ENCODE results near the gene BRD3. TPM values are rescaled to one million over a fixed set of nuclear protein-coding genes. Genes with fewer than 3 reads are reported as not detected.

BRD3 gene
- total RNA-seq, 1 experiment from 2014 or later, result 2.2 TPM

- peak; percentile 21 for DNase-seq (ENCODE audit: low read depth)
These were observed 644 bp downstream of the BRD3 start for GRCh38 chr9:134066913-134067851.

- no peak for DNase-seq (ENCODE audit: low read depth)
These were observed 1.3 kb downstream of the BRD3 start for GRCh38 chr9:134066526-134066912.

- peak; percentile 62 for DNase-seq (ENCODE audit: low read depth)
These were observed 2.0 kb downstream of the BRD3 start for GRCh38 chr9:134065612-134066419.

DNA sequence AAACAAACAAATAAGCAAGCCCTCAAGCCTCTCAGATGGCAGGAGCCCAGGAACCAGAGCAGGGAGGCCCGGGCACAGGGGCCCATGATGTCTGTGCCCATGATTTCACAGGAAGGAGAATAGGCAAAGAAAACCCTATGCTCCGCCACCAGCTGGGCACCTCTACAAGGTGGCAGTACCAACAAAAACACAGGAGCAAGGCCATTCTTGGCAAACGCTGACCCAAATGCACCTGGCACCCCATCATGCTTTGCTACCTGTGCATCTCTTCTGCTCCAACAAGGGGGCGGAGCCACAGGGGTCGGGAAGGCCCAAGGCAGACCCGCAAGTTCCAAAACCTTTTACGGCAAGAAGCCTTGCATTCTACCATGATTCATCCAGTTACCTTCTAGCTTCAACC lies 3.1 kb downstream of the BRD3 start:
- DNase-seq (ENCODE audit: low read depth), result no peak

GRCh38 chr9:134063571-134064450 lies 4.0 kb downstream of the BRD3 start:
- no peak for DNase-seq (ENCODE audit: low read depth)

GRCh38 chr9:134063088-134063570 lies 4.7 kb downstream of the BRD3 start:
- no peak for DNase-seq (ENCODE audit: low read depth)

DNA sequence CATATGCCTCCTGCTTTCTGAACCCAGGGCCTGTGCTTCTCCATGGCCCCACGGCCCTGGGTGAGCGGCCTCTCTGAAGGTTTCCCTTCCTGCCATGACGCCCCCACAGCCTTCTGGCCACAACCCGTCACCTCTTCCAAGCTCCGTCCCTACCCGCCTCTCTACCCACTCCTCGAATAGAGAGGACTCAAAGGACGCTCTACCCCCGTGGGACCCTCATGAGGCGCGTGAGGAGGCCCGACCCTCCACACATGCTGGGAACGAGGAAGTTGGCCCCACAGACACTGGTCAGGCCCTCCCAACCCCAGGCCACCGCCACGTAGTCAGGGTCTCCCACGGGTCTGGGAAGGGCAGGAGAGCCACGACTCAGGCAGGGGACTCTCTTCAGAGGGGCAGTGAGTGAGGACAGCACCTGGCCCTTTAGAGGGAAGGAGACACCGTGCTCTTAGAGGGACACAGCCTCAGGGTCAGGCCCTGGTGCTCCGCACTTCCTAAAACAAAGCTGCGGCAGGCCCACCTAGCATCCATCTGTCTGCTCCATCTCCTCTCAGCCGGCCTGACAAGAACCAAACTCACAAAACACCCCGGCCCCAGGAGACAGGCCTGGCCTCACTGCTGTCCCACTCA lies 5.3 kb downstream of the BRD3 start:
- DNase-seq (ENCODE audit: low read depth), result no peak

DNA sequence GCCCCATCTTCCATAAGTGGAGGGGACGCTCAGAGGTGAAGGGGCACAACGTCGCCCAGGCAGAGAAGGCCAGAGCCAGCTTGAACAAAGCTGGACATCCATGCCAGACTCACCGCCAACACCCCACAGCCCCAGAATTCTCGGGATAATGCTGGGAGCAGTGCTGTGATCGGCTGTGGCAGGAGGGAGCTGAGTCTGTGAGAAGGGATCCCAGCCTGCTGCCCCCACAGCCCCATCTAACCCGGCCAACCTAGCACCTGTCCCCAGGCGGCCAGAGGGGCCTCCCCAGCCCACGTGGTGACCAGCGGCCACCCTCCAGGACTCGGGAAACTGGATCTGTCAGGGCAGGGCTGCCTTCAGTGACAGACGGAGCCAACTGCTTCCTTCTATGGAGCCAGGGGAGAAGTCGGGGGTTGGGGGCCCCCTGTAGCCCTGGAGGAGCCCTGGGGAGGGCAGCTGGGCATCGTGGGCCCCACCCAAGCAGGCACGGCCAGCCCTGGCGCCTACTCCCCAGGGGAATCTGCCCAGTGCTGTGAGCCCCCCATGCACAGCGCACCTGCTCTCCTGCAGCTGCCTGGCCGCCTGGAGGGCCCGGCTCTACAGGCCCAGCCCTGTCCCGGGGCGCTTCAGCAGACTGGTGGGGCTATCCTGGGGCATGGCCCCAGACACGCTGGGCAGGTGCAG lies 6.0 kb downstream of the BRD3 start:
- no peak for DNase-seq (ENCODE audit: low read depth)

DNA sequence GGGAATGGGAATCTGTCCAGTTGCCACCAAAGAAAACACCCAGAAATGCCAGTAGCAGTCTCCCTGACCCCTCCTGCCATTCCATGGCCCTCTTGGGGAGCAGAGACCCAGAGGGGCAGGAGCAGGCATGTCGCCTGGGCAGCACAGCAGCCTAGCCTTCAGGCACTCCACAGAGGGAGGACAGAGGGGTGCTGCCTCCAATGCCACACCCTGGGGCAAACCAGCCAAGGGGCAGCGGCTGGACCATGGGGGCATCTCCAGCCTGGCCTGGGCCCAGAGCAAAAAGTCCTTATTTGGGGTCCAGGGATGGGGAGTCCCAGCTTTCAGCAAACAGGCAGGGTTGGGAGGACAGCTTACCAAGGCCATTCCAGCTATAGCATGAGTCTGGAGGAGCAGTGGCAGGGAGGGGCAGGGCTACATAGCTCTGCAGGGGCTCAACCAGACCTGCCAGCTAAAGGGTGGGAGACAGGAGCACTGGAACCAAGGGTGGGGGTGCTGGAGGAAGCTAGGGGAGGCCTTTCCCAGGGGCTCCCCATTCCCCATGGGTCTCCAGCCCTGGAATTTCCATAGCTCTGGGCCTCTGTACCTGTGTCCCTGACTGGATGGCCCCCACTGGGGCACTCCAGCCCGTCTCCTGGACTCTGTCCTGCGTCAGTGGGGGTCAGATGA lies 6.7 kb downstream of the BRD3 start:
- no peak for DNase-seq (ENCODE audit: low read depth)

DNA sequence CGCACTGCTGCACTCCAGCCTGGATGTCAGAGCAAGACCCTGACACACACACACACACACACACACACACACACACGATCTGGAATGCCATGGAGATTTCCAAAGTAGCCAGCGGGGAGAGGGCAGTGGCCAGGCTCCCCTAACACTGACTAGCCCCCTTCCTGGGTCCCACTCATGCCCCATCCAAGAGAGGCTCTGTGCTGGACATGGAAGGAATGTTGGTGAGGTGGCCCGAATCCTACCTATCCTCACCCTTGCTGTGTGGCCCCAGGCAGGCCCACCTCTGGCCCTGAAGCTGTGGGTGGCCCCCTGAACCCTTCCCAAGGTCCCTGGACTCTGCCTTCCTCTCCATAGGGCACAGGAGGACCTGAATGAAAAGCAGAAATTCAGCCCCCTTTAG lies 7.3 kb downstream of the BRD3 start:
- DNase-seq (ENCODE audit: low read depth), result no peak

DNA sequence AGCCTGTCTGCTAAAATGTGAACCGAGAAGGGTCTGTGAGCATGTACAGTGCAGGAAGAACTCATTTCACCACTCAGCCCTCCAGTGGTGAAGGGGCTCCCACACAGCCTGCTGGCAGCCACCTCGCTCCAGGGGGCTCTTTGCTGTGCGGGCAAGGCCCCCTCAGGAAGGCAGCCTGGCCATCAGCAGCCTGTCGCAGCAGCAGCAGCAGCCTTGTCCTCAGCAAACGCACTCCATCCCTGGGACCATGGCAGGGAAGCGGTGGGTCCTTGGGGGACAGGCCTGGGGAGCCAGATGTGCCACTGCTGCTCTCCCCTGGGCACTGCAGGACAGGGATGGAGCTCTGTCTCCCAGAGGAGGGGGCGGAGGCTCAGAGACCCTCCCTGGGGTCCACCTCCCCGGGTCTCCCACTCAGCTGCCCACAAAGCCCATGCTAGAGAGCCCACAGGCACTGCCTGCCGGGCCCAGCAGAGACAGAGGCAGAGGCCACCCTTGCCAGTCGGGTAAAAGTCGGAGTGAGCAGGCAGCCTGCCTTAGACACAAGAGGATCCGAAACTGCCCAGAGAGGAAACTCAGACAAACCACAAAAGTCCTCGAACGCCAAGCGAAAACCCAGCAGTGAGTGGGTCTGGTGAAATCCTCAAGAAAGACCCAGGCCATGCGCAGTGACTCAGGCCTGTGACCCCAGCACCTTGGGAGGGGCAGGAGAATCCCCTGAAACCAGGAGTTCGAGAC lies 8.0 kb downstream of the BRD3 start:
- no peak for DNase-seq (ENCODE audit: low read depth)

- no peak for DNase-seq (ENCODE audit: low read depth)
These were observed 8.6 kb downstream of the BRD3 start for GRCh38 chr9:134059188-134059641.

GRCh38 chr9:134058716-134059115 lies 9.1 kb downstream of the BRD3 start:
- DNase-seq (ENCODE audit: low read depth), result peak; percentile 10

- no peak for DNase-seq (ENCODE audit: low read depth)
These were observed 9.8 kb downstream of the BRD3 start for GRCh38 chr9:134057751-134058701.

DNA sequence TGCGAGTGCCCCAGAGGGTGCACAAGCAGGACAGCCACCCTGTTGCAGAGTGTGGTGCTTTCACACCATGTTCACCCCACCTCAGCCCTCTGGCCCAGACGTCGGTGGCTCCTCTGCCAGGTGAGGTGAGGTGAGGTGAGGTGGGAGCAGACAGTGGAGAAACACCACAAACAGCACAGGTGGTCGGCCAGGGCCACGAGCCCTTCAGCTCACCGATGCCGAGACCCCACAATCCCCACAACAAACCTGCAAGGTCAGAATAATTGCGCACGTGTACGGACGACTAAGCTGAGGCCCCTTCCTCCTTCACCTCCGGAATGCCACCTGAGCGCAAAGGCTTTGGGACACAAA lies 10.5 kb downstream of the BRD3 start:
- no peak for DNase-seq (ENCODE audit: low read depth)

DNA sequence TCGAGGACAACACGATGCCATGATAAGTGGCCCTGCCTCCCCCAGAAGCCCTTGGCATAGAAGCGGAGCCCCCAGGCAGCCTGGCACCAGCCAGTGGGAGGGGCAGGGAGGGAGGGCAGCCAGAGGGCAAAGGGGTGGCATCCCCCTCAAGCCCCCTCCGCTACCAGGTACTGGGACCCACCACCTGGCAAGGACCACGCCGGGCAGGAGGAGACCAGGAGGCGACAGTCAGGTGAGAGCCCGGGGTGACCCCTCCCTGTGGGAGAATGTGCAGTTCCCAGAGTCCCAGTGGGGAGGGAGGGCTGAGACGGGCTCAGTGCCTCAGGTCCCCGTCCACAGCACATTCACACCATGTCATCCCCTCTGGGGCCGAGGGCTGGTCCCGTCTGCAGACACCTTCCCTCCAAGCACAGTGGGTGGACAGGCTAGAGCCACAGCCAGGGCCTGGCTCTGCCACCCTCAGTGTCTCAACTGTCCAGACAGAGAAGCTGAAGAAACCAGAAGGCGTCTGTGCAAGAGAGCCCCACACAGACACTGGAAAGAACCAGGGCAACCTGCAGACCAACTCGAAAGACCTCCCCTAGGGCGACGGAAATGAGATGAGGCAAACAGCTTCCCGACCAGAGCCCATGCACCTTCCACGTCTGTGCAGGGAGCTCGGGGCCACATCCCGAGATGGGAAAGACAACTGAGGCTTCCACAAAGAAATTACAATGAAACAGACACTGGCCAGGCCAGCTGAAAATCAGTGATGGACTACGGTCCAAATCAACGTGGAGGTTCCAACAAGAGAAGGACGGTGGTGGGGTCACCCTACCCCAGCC lies 11.1 kb downstream of the BRD3 start:
- DNase-seq (ENCODE audit: low read depth), result no peak

- DNase-seq (ENCODE audit: low read depth), result peak; percentile 79
These were observed 11.8 kb downstream of the BRD3 start for GRCh38 chr9:134055981-134056461.

Measured in RPMI7951 (cell line).